MM.1S (cell line): ENCODE measurements around the gene MAPK12.

Experiments
- EZH2 ChIP-seq: fragments of 300-600 bp; sonication (generic); optimal IDR thresholded peaks from 2 replicates; pipeline ENCODE3; 2017; ENCODE audit warnings: low read depth, mild to moderate bottlenecking, antibody characterized with exemption, low read length, mixed read lengths
- EZH2phosphoT487 ChIP-seq: fragments of 300-600 bp; sonication (generic); IDR thresholded peaks from 2 replicates; pipeline ENCODE4 v1.6.1; 2018; ENCODE audit warnings: antibody characterized with exemption, low read length
- TF ChIP-seq, protein P1 (sequence below): fragments of 300-600 bp; sonication (generic); IDR thresholded peaks from 2 replicates; pipeline ENCODE4 v1.5.1; 2016; ENCODE audit warnings: antibody characterized with exemption, low read length, mixed read lengths

DNA sequence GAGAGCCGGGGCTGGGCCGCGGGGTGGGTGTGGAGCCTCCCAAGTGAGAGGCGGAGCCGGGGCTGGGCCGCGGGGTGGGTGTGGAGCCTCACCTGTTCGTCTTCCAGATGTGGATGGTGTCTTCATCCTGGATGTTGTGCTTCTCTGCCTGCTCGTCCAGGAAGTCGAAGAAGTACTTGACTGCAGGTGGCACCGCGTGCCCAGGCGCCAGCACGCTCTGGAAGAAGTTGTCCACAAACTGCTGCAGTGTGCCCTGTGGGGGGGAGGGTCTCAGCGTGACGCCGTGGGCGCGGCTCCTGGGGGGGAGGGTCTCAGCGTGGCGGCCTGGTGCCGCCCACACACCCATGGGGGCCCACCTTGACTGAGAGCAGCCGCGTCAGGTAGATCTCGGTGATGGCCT lies 16.3 kb upstream of the MAPK12 start:
- TF ChIP-seq, protein P1, sequence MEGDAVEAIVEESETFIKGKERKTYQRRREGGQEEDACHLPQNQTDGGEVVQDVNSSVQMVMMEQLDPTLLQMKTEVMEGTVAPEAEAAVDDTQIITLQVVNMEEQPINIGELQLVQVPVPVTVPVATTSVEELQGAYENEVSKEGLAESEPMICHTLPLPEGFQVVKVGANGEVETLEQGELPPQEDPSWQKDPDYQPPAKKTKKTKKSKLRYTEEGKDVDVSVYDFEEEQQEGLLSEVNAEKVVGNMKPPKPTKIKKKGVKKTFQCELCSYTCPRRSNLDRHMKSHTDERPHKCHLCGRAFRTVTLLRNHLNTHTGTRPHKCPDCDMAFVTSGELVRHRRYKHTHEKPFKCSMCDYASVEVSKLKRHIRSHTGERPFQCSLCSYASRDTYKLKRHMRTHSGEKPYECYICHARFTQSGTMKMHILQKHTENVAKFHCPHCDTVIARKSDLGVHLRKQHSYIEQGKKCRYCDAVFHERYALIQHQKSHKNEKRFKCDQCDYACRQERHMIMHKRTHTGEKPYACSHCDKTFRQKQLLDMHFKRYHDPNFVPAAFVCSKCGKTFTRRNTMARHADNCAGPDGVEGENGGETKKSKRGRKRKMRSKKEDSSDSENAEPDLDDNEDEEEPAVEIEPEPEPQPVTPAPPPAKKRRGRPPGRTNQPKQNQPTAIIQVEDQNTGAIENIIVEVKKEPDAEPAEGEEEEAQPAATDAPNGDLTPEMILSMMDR: no peak
- no peak for TF ChIP-seq EZH2
- TF ChIP-seq EZH2phosphoT487: no peak
